ENCODE measurements around the gene ERAS. TPM values are rescaled to one million over a fixed set of nuclear protein-coding genes. Genes with fewer than 3 reads are reported as not detected.

Gene ERAS
- total RNA-seq, 1 experiment from 2014 or later, result 0.23 TPM

- Histone ChIP-seq H3K27me3 (ENCODE audit: control insufficient read depth, insufficient read depth, low read length) (no peaks in the 10 kb centered on the region), H3K4me3 (ENCODE audit: low read depth in 2 of 2, low read length in 2 of 2) (no peak overlapping the region), H3K27ac (ENCODE audit: low read length) (no peak overlapping the region), H3K4me1 (ENCODE audit: control insufficient read depth, insufficient read depth, low read length) (no peaks in the 10 kb centered on the region), H3K9me3 (ENCODE audit: control insufficient read depth, insufficient read depth, low read depth, low read length) (no peaks in the 10 kb centered on the region), H3K36me3 (ENCODE audit: control insufficient read depth, insufficient read depth, low read length) (no peaks in the 10 kb centered on the region)
- CTCF ChIA-PET, result no interaction called here
- BruUV-seq (replicated peaks), result no TSS peak
- no peak for TF ChIP-seq TCF7L2 (IDR thresholded peaks at IDR 0.05; ENCODE audit: low read depth, low read length)
- no peak for TF ChIP-seq CTCF (IDR thresholded peaks at IDR 0.05)
- TF ChIP-seq POLR2AphosphoS5 (IDR thresholded peaks at IDR 0.05; ENCODE audit: low read depth, low read length), result no peak
- TF ChIP-seq, protein P1, sequence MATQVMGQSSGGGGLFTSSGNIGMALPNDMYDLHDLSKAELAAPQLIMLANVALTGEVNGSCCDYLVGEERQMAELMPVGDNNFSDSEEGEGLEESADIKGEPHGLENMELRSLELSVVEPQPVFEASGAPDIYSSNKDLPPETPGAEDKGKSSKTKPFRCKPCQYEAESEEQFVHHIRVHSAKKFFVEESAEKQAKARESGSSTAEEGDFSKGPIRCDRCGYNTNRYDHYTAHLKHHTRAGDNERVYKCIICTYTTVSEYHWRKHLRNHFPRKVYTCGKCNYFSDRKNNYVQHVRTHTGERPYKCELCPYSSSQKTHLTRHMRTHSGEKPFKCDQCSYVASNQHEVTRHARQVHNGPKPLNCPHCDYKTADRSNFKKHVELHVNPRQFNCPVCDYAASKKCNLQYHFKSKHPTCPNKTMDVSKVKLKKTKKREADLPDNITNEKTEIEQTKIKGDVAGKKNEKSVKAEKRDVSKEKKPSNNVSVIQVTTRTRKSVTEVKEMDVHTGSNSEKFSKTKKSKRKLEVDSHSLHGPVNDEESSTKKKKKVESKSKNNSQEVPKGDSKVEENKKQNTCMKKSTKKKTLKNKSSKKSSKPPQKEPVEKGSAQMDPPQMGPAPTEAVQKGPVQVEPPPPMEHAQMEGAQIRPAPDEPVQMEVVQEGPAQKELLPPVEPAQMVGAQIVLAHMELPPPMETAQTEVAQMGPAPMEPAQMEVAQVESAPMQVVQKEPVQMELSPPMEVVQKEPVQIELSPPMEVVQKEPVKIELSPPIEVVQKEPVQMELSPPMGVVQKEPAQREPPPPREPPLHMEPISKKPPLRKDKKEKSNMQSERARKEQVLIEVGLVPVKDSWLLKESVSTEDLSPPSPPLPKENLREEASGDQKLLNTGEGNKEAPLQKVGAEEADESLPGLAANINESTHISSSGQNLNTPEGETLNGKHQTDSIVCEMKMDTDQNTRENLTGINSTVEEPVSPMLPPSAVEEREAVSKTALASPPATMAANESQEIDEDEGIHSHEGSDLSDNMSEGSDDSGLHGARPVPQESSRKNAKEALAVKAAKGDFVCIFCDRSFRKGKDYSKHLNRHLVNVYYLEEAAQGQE (IDR thresholded peaks at IDR 0.05; ENCODE audit: insufficient read depth in 1 of 2, low read depth in 2 of 2, low read length in 1 of 2), result no peak
- TF ChIP-seq SIN3A (IDR thresholded peaks at IDR 0.05; ENCODE audit: borderline replicate concordance, insufficient read depth, low read depth, low read length), result no peak
- POLR2A ChIA-PET, result no interaction called here
- ATAC-seq (no peak), DNase-seq (ENCODE audit: low read depth, low spot score) (no peak)
- intact Hi-C loops (cut with micrococcal nuclease; ENCODE audit: unreplicated experiment) (no loop called here), in situ Hi-C loops (cut with HindIII; ENCODE audit: low pct_unique_long_range_greater_than_20kb, low sequenced_read_pairs) (no loop called here)
Observed at GRCh38 chrX:48786825-48787504, 39.3 kb upstream of the ERAS start.

GRCh38 chrX:48787505-48788443 is 38.5 kb upstream of the ERAS start:
- Histone ChIP-seq H3K27ac (ENCODE audit: low read length) (no peak overlapping the region), H3K27me3 (ENCODE audit: control insufficient read depth, insufficient read depth, low read length) (no peaks in the 10 kb centered on the region), H3K36me3 (ENCODE audit: control insufficient read depth, insufficient read depth, low read length) (no peaks in the 10 kb centered on the region), H3K4me1 (ENCODE audit: control insufficient read depth, insufficient read depth, low read length) (no peaks in the 10 kb centered on the region), H3K4me3 (ENCODE audit: low read depth in 2 of 2, low read length in 2 of 2) (no peak overlapping the region), H3K9me3 (ENCODE audit: control insufficient read depth, insufficient read depth, low read depth, low read length) (no peaks in the 10 kb centered on the region)
- TF ChIP-seq SIN3A (IDR thresholded peaks at IDR 0.05; ENCODE audit: borderline replicate concordance, insufficient read depth, low read depth, low read length) (no peak), POLR2AphosphoS5 (IDR thresholded peaks at IDR 0.05; ENCODE audit: low read depth, low read length) (no peak), TCF7L2 (IDR thresholded peaks at IDR 0.05; ENCODE audit: low read depth, low read length) (no peak), CTCF (IDR thresholded peaks at IDR 0.05) (no peak)
- TF ChIP-seq, protein P1 (IDR thresholded peaks at IDR 0.05; ENCODE audit: insufficient read depth in 1 of 2, low read depth in 2 of 2, low read length in 1 of 2), result no peak
- DNase-seq (ENCODE audit: low read depth, low spot score), result no peak
- ChIA-PET CTCF (no interaction called here), POLR2A (no interaction called here)
- no TSS peak for BruUV-seq (replicated peaks)
- in situ Hi-C loops (cut with HindIII; ENCODE audit: low pct_unique_long_range_greater_than_20kb, low sequenced_read_pairs) (no loop called here), intact Hi-C loops (cut with micrococcal nuclease; ENCODE audit: unreplicated experiment) (no loop called here)
- no peak for ATAC-seq

Measured in Panc1 (cell line).